IMR-90 (cell line): ENCODE data around the gene TFPI. TPM values are rescaled to one million over a fixed set of nuclear protein-coding genes. Genes with fewer than 3 reads are reported as not detected.

Source experiments
- ATAC-seq: fragments of 200-7000 bp; cut with Tn5 transposase; 2 replicates; pipeline ENCODE4 v1.9.1; 2020; ENCODE audit warnings: low read depth, mild to moderate bottlenecking, moderate library complexity
- BruUV-seq: library from RNA; stranded (reverse); fragments of 400-500 nt; replicated peaks from 2 replicates; lab custom pipeline; 2021; lab: Mats Ljungman, UMichigan
- CTCF ChIA-PET: fragments of 300-600 bp; formaldehyde crosslinking; extraction: SDS; loops from one replicate; lab custom pipeline; 2021; ENCODE audit warnings: antibody characterized with exemption; lab: Yijun Ruan, JAX
- POLR2A ChIA-PET: fragments of 300-600 bp; sonication (Branson Sonifier 250); formaldehyde crosslinking; loops from one replicate; lab custom pipeline; 2022; ENCODE audit warnings: antibody characterized with exemption; ENCODE audit not compliant: unreplicated experiment; lab: Charles Lee
- DNase-seq: peaks from one replicate; pipeline ENCODE4 v3.0.0; 2013
- H2AFZ ChIP-seq: replicated peaks from 2 replicates; pipeline ENCODE3; 2013; ENCODE audit warnings: low read length, mild to moderate bottlenecking; ENCODE audit not compliant: poor library complexity
- H2AK5ac ChIP-seq: 2 replicates; pipeline ENCODE4 v1.6.1; 2013; ENCODE audit warnings: low read depth, low read length, inconsistent platforms
- H2AK9ac ChIP-seq: replicated peaks from 2 replicates; pipeline ENCODE3; 2013; ENCODE audit warnings: mild to moderate bottlenecking, low read depth, low read length, moderate library complexity; ENCODE audit not compliant: poor library complexity
- H2BK120ac ChIP-seq: 2 replicates; pipeline ENCODE4 v1.6.1; 2013; ENCODE audit warnings: low read depth, low read length, inconsistent platforms
- H2BK15ac ChIP-seq: 3 replicates; pipeline ENCODE4 v1.6.1; 2013; ENCODE audit warnings: low read depth, low read length, inconsistent platforms
- H2BK20ac ChIP-seq: 2 replicates; pipeline ENCODE4 v1.6.1; 2013; ENCODE audit warnings: low read depth, mild to moderate bottlenecking, inconsistent platforms, low read length, moderate library complexity
- H2BK5ac ChIP-seq: 2 replicates; pipeline ENCODE4 v1.6.1; 2013; ENCODE audit warnings: mild to moderate bottlenecking, low read depth, low read length, inconsistent platforms; ENCODE audit not compliant: poor library complexity, severe bottlenecking
- H3K14ac ChIP-seq: replicated peaks from 2 replicates; pipeline ENCODE4 v1.6.1; 2013; ENCODE audit warnings: low read depth, low read length, inconsistent platforms
- H3K18ac ChIP-seq: 2 replicates; pipeline ENCODE4 v1.6.1; 2013; ENCODE audit warnings: low read depth, low read length, control low read depth
- H3K23ac ChIP-seq: 2 replicates; pipeline ENCODE4 v1.6.1; 2013; ENCODE audit warnings: low read depth, low read length, inconsistent platforms
- H3K27ac ChIP-seq: 2 replicates; pipeline ENCODE4 v1.5.1; 2013; ENCODE audit warnings: mild to moderate bottlenecking, control low read depth, low read length; ENCODE audit not compliant: insufficient read depth
- H3K27me3 ChIP-seq: 2 replicates; pipeline ENCODE4 v1.6.1; 2013; ENCODE audit warnings: low read length; ENCODE audit not compliant: control insufficient read depth, insufficient read depth
- H3K36me3 ChIP-seq: 2 replicates; pipeline ENCODE4 v1.6.1; 2013; ENCODE audit warnings: low read length, mixed read lengths; ENCODE audit not compliant: control insufficient read depth, insufficient read depth
- H3K4ac ChIP-seq: 2 replicates; pipeline ENCODE4 v1.6.1; 2013; ENCODE audit warnings: low read depth, low read length, inconsistent platforms
- H3K4me1 ChIP-seq: 2 replicates; pipeline ENCODE4 v1.6.1; 2013; ENCODE audit warnings: low read length, mixed read lengths; ENCODE audit not compliant: control insufficient read depth, insufficient read depth
- H3K4me2 ChIP-seq: 2 replicates; pipeline ENCODE4 v1.6.1; 2013; ENCODE audit warnings: low read depth, mild to moderate bottlenecking, control low read depth, low read length, moderate library complexity
- H3K4me3 ChIP-seq: 2 replicates; pipeline ENCODE4 v1.5.1; 2013; ENCODE audit warnings: low read depth, mild to moderate bottlenecking, control low read depth, low read length, moderate library complexity; ENCODE audit not compliant: insufficient read depth
- H3K56ac ChIP-seq: 2 replicates; pipeline ENCODE4 v1.6.1; 2013; ENCODE audit warnings: low read length, inconsistent platforms; ENCODE audit not compliant: insufficient read depth; ENCODE audit errors: extremely low read depth
- H3K79me1 ChIP-seq, 2 experiments: 2 replicates each; pipeline ENCODE4 v1.6.1; 2013; ENCODE audit warnings: low read length in 2 of 2, inconsistent platforms in 1 of 2, low read depth in 1 of 2
- H3K9ac ChIP-seq: 2 replicates; pipeline ENCODE4 v1.6.1; 2013; ENCODE audit warnings: low read depth, low read length, control low read depth
- H3K9me1 ChIP-seq: 2 replicates; pipeline ENCODE4 v1.6.1; 2013; ENCODE audit warnings: low read length, inconsistent platforms; ENCODE audit not compliant: insufficient read depth
- H3K9me3 ChIP-seq: 2 replicates; pipeline ENCODE4 v1.6.1; 2013; ENCODE audit warnings: low read length; ENCODE audit not compliant: control insufficient read depth, insufficient read depth
- H4K20me1 ChIP-seq: 2 replicates; pipeline ENCODE4 v1.6.1; 2013; ENCODE audit warnings: low read length, inconsistent platforms; ENCODE audit not compliant: insufficient read depth
- H4K5ac ChIP-seq: 2 replicates; pipeline ENCODE4 v1.6.1; 2013; ENCODE audit warnings: mild to moderate bottlenecking, low read depth, low read length, control low read depth
- H4K8ac ChIP-seq, 2 experiments: 2 replicates each; pipeline ENCODE4 v1.6.1; 2013; ENCODE audit warnings: low read depth in 2 of 2, low read length in 2 of 2, control low read depth in 1 of 2, inconsistent platforms in 1 of 2
- H4K91ac ChIP-seq: 2 replicates; pipeline ENCODE4 v1.6.1; 2013; ENCODE audit warnings: low read depth, low read length, inconsistent platforms; ENCODE audit not compliant: insufficient read depth
- BHLHE40 ChIP-seq: fragments of 150-350 bp; IDR thresholded peaks from 2 replicates; pipeline ENCODE4 v1.6.1; 2016; ENCODE audit warnings: mild to moderate bottlenecking, low read depth, low read length
- CEBPB ChIP-seq: IDR thresholded peaks from 2 replicates; pipeline ENCODE4 v1.6.1; 2012; ENCODE audit warnings: low read depth, low read length, improper control_type of control experiment
- CHD1 ChIP-seq: IDR thresholded peaks from 2 replicates; pipeline ENCODE4 v1.6.1; 2012; ENCODE audit warnings: low read depth, low read length, improper control_type of control experiment
- FOS ChIP-seq: fragments of 150-350 bp; IDR thresholded peaks from 2 replicates; pipeline ENCODE4 v1.6.1; 2016; ENCODE audit warnings: low read depth, low read length
- MAFK ChIP-seq: IDR thresholded peaks from 2 replicates; pipeline ENCODE4 v1.6.1; 2012; ENCODE audit warnings: low read depth, low read length, improper control_type of control experiment
- MAZ ChIP-seq: IDR thresholded peaks from 2 replicates; pipeline ENCODE4 v1.6.1; 2012; ENCODE audit warnings: low read depth, mild to moderate bottlenecking, low read length, improper control_type of control experiment, moderate library complexity, borderline replicate concordance
- MXI1 ChIP-seq: IDR thresholded peaks from 2 replicates; pipeline ENCODE4 v1.6.1; 2012; ENCODE audit warnings: low read depth, mild to moderate bottlenecking, low read length, moderate library complexity, borderline replicate concordance
- NFE2L2 ChIP-seq: fragments of 150-350 bp; IDR thresholded peaks from 2 replicates; pipeline ENCODE4 v1.6.1; 2016; ENCODE audit warnings: low read depth, mild to moderate bottlenecking, low read length
- POLR2A ChIP-seq: IDR thresholded peaks from 2 replicates; pipeline ENCODE4 v1.6.1; 2012; ENCODE audit warnings: mild to moderate bottlenecking, low read depth, low read length
- RAD21 ChIP-seq: IDR thresholded peaks from 2 replicates; pipeline ENCODE4 v1.6.1; 2012; ENCODE audit warnings: low read length, improper control_type of control experiment
- RCOR1 ChIP-seq: IDR thresholded peaks from 2 replicates; pipeline ENCODE4 v1.6.1; 2012; ENCODE audit warnings: mild to moderate bottlenecking, low read length, improper control_type of control experiment; ENCODE audit not compliant: insufficient replicate concordance
- RFX5 ChIP-seq: IDR thresholded peaks from 2 replicates; pipeline ENCODE4 v1.8.0; 2012; ENCODE audit warnings: low read depth, mild to moderate bottlenecking, low read length, moderate library complexity
- SMC3 ChIP-seq: fragments of 150-350 bp; IDR thresholded peaks from 2 replicates; pipeline ENCODE4 v1.6.1; 2016; ENCODE audit warnings: low read depth, mild to moderate bottlenecking, antibody characterized with exemption, low read length, moderate library complexity
- dilution Hi-C: fragments of 300-500 bp; cut with HindIII; formaldehyde crosslinking; loops from one replicate; pipeline ENCODE4 v1.14.3; 2018; ENCODE audit warnings: low sequenced_read_pairs; ENCODE audit not compliant: unreplicated experiment
- in situ Hi-C: fragments of 300-500 bp; cut with MboI; formaldehyde crosslinking; loops from 3 replicates; pipeline ENCODE4 v1.14.3; 2019; ENCODE audit warnings: low sequenced_read_pairs, inconsistent platforms, mixed read lengths
- intact Hi-C: fragments of 100-400 bp; cut with micrococcal nuclease; formaldehyde crosslinking; loops from 2 replicates; pipeline ENCODE4 v1.10.0; 2022
- polyA plus RNA-seq, 3 experiments: library from polyadenylated mRNA; depleted of rRNA; stranded (reverse); fragments of >200 nt; gene quantifications; 2 replicates each; pipeline ENCODE4 v1.2.3, GENCODE V29; 2012; ENCODE audit warnings: low replicate concordance in 1 of 3
- total RNA-seq: library from RNA; depleted of rRNA; stranded (reverse); fragments of >200 nt; gene quantifications from 2 replicates; pipeline ENCODE4 v1.2.3, GENCODE V29; 2012
- TF ChIP-seq, protein P1 (sequence below): fragments of 150-350 bp; IDR thresholded peaks from 2 replicates; pipeline ENCODE4 v1.6.1; 2016; ENCODE audit warnings: low read depth, mild to moderate bottlenecking, low read length, moderate library complexity, borderline replicate concordance
- TF ChIP-seq, protein P2 (sequence below): conservative IDR thresholded peaks from 2 replicates; pipeline ENCODE4 v1.5.1; 2012; ENCODE audit warnings: mild to moderate bottlenecking, low read depth, low read length, improper control_type of control experiment
- TF ChIP-seq, protein P3 (sequence below): fragments of 150-350 bp; IDR thresholded peaks from 2 replicates; pipeline ENCODE4 v1.6.1; 2017; ENCODE audit warnings: mild to moderate bottlenecking, antibody characterized with exemption, low read length, low read depth

TFPI gene
- total and polyA plus RNA-seq, 2 of the 4 experiments (the other 2 are of a cell fraction): 33.9 to 83.0 TPM

DNA sequence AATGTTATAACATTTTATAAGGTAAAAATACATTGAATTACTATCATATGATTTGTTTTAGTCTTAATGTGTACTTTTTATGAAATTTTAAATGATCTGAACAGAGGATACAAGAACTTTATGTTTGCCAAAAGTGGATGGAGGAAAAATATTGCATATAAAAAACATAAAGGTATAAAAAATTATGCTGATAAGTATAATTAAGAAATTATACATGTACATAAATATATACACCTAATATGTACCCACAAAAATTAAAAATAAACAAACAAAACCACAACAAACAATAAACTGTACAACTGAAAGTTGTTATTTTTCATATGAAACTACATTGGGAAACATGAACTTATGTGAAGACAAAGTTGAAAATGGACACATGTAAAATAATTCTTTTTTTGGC is 68.0 kb downstream of the TFPI start:
- H2BK5ac ChIP-seq: no peak overlapping the region
- TF ChIP-seq SMC3: no peak
- TF ChIP-seq, protein P1, sequence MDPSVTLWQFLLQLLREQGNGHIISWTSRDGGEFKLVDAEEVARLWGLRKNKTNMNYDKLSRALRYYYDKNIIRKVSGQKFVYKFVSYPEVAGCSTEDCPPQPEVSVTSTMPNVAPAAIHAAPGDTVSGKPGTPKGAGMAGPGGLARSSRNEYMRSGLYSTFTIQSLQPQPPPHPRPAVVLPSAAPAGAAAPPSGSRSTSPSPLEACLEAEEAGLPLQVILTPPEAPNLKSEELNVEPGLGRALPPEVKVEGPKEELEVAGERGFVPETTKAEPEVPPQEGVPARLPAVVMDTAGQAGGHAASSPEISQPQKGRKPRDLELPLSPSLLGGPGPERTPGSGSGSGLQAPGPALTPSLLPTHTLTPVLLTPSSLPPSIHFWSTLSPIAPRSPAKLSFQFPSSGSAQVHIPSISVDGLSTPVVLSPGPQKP: no peak
- TF ChIP-seq FOS: no peak
- TF ChIP-seq MAZ: no peak
- TF ChIP-seq BHLHE40: no peak
- no peak for TF ChIP-seq POLR2A
- TF ChIP-seq MAFK: no peak
- no peak for TF ChIP-seq RCOR1
- no peak for TF ChIP-seq RFX5
- TF ChIP-seq CHD1: no peak
- no peak for TF ChIP-seq RAD21
- TF ChIP-seq, protein P2, sequence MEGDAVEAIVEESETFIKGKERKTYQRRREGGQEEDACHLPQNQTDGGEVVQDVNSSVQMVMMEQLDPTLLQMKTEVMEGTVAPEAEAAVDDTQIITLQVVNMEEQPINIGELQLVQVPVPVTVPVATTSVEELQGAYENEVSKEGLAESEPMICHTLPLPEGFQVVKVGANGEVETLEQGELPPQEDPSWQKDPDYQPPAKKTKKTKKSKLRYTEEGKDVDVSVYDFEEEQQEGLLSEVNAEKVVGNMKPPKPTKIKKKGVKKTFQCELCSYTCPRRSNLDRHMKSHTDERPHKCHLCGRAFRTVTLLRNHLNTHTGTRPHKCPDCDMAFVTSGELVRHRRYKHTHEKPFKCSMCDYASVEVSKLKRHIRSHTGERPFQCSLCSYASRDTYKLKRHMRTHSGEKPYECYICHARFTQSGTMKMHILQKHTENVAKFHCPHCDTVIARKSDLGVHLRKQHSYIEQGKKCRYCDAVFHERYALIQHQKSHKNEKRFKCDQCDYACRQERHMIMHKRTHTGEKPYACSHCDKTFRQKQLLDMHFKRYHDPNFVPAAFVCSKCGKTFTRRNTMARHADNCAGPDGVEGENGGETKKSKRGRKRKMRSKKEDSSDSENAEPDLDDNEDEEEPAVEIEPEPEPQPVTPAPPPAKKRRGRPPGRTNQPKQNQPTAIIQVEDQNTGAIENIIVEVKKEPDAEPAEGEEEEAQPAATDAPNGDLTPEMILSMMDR: no peak
- no peak for TF ChIP-seq NFE2L2
- TF ChIP-seq, protein P3, sequence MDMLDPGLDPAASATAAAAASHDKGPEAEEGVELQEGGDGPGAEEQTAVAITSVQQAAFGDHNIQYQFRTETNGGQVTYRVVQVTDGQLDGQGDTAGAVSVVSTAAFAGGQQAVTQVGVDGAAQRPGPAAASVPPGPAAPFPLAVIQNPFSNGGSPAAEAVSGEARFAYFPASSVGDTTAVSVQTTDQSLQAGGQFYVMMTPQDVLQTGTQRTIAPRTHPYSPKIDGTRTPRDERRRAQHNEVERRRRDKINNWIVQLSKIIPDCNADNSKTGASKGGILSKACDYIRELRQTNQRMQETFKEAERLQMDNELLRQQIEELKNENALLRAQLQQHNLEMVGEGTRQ: no peak
- no peak for TF ChIP-seq CEBPB
- TF ChIP-seq MXI1: no peak
- no peaks in the 10 kb centered on the region for H4K20me1 ChIP-seq
- no peak overlapping the region for H4K91ac ChIP-seq
- H3K9me1 ChIP-seq: no peaks in the 10 kb centered on the region
- no peaks in the 10 kb centered on the region for H3K4me1 ChIP-seq
- H3K18ac ChIP-seq: no peak overlapping the region
- H2AK9ac ChIP-seq: no peak overlapping the region
- BruUV-seq: no TSS peak
- CTCF ChIA-PET: no interaction called here
- no peak overlapping the region for H3K4ac ChIP-seq
- no peak overlapping the region for H3K27ac ChIP-seq
- in situ Hi-C loops (no loop called here), intact Hi-C loops (no loop called here), dilution Hi-C loops (no loop called here)
- no peak for ATAC-seq
- H2BK120ac ChIP-seq: no peak overlapping the region
- no peak overlapping the region for H3K14ac ChIP-seq
- H3K23ac ChIP-seq: no peak overlapping the region
- H3K36me3 ChIP-seq: peaks cover 12% of the 10 kb centered on the region
- H2AFZ ChIP-seq: no peak overlapping the region
- no peak overlapping the region for H2AK5ac ChIP-seq
- POLR2A ChIA-PET: no interaction called here
- H4K5ac ChIP-seq: no peak overlapping the region
- H2BK20ac ChIP-seq: no peak overlapping the region
- peaks cover 0 to 4% of the 10 kb centered on the region in 2 experiments; a peak in 1 of 4 replicates for H3K79me1 ChIP-seq
- no peak overlapping the region for H4K8ac ChIP-seq
- H2BK15ac ChIP-seq: no peak overlapping the region
- no peak for DNase-seq
- H3K56ac ChIP-seq: no peak overlapping the region
- H3K27me3 ChIP-seq: no peaks in the 10 kb centered on the region
- no peak overlapping the region for H3K9ac ChIP-seq
- H3K4me3 ChIP-seq: no peak overlapping the region
- H3K9me3 ChIP-seq: no peaks in the 10 kb centered on the region
- no peak overlapping the region for H3K4me2 ChIP-seq
